CD4-positive, alpha-beta T cell treated with Interleukin-21 for 1 hour (primary cell): Measurements from ENCODE around the gene OR10H3.
"Not testable (repeated sequence)": the region's sequence is repeated elsewhere in the genome, so short reads cannot be mapped to it uniquely, and the experiment has no call there.

Source experiments
- DNase-seq: peaks from one replicate; pipeline ENCODE4 v3.0.0-alpha.2; 2020

OR10H3 gene

GRCh38 chr19:15737722-15738121 lies at the start of gene OR10H3:
Gene OR10H3 (plus strand): TSS chr19:15737985. CDS start chr19:15741393, 3,408 bp downstream.
- DNase-seq = no peak

- DNase-seq = no peak
These were observed 41.1 kb upstream of the OR10H3 start for GRCh38 chr19:15696654-15697194.

GRCh38 chr19:15701757-15702533 lies 35.8 kb upstream of the OR10H3 start:
- no peak for DNase-seq

- DNase-seq = peak; percentile 13
These were observed 35.3 kb upstream of the OR10H3 start for GRCh38 chr19:15702534-15702930.

GRCh38 chr19:15714638-15715037 lies 23.1 kb upstream of the OR10H3 start:
- DNase-seq = no peak

GRCh38 chr19:15715642-15716041 lies 22.1 kb upstream of the OR10H3 start:
- no peak for DNase-seq

GRCh38 chr19:15717809-15718208 lies 20.0 kb upstream of the OR10H3 start:
- no peak for DNase-seq

- DNase-seq = no peak
These were observed 16.5 kb upstream of the OR10H3 start for GRCh38 chr19:15721268-15721667.

GRCh38 chr19:15722956-15723355 lies 14.8 kb upstream of the OR10H3 start:
- no peak for DNase-seq

- DNase-seq = no peak
These were observed 10.1 kb upstream of the OR10H3 start, which contains the start of gene OR10H2 for GRCh38 chr19:15727724-15728123. Gene OR10H2 (plus strand): TSS chr19:15728024. CDS start chr19:15728044, 20 bp downstream.

GRCh38 chr19:15730538-15730937 lies 7.2 kb upstream of the OR10H3 start:
- peak; percentile 5 for DNase-seq

GRCh38 chr19:15732388-15732787 lies 5.4 kb upstream of the OR10H3 start:
- DNase-seq = no peak

- no peak for DNase-seq
These were observed 3.9 kb upstream of the OR10H3 start for GRCh38 chr19:15733895-15734294.

GRCh38 chr19:15740785-15741184 lies 3.0 kb downstream of the OR10H3 start:
- no peak for DNase-seq

- DNase-seq = no peak
These were observed 10.5 kb downstream of the OR10H3 start for GRCh38 chr19:15748239-15748638.

GRCh38 chr19:15758379-15758778 lies 20.6 kb downstream of the OR10H3 start:
- DNase-seq = no peak

- DNase-seq = no peak
These were observed 22.3 kb downstream of the OR10H3 start for GRCh38 chr19:15759962-15760565.

GRCh38 chr19:15769586-15769985 lies 31.8 kb downstream of the OR10H3 start:
- DNase-seq = no peak

GRCh38 chr19:15774159-15774558 lies 36.4 kb downstream of the OR10H3 start:
- not testable (repeated sequence) for DNase-seq

GRCh38 chr19:15775249-15775648 lies 37.5 kb downstream of the OR10H3 start:
- no peak for DNase-seq

- no peak for DNase-seq
These were observed 38.5 kb downstream of the OR10H3 start for GRCh38 chr19:15776264-15776663.

- no peak for DNase-seq
These were observed 39.5 kb downstream of the OR10H3 start for GRCh38 chr19:15776991-15777970.
